Left ventricle myocardium superior (tissue), 1 donor: ENCODE results near the gene DLST. TPM values are rescaled to one million over a fixed set of nuclear protein-coding genes. Genes with fewer than 3 reads are reported as not detected.

ENCODE experiments used
- ATAC-seq: fragments of 200-7000 bp; cut with Tn5 transposase; one replicate; pipeline ENCODE4 v1.9.1; 2020; ENCODE audit warnings: mild to moderate bottlenecking, moderate library complexity
- DNase-seq: peaks from one replicate; pipeline ENCODE4 v3.0.0-alpha.2; 2020
- intact Hi-C: fragments of 100-400 bp; cut with micrococcal nuclease; formaldehyde crosslinking; loops from one replicate; pipeline ENCODE4 v1.11.0; 2022
- total RNA-seq: library from RNA; stranded (reverse); fragmentation: NEBNext Ultra II Directional; extraction: Animal tissue kit (Norgen Biotek cat#: 25700); gene quantifications from one replicate; pipeline ENCODE4 v1.2.1, GENCODE V29; 2021
- donor health status: DM: no; HTN: yes; CAD: no; lungs with severe emphysema.

Gene DLST
- total RNA-seq, 1 donor from 2014 or later = 241 TPM

DNA sequence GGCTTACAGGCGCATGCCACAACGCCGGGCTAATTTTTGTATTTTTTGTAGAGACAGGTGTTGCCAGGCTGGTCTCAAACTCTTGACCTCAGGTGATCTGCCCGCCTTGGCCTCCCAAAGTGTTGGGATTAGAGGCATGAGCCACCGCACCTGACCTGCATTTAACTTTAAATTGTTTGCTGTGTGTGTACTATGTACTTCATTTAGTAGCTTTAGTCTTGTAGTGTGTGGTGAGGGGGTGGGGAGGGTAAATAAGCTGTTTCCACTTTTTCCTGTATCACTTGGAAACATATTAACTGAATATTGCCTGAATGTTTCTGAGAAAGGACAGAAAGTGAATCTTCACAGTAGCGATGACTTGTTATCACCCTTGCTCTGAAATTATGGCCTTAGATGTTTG lies 8.5 kb downstream of the DLST start:
- DNase-seq (no peak), ATAC-seq (no peak)
- intact Hi-C loops = no loop called here

DNA sequence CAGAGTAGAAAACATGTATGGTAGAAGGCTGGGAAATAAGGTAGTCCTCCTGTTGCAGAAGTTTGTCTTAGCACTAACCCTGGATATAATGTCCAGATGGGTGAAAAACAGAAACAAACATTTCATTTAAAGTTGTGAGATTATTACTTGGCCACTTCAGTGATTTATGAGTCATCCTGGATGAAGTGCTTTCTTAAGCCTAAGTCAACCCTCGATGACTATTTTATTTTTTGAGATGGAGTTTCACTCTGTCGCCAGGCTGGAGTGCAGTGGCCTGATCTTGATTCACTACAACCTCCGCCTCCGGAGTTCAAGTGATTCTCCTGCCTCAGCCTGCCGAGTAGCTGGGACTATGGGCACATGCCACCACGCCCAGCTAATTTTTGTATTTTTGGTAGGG lies 10.2 kb downstream of the DLST start:
- intact Hi-C loops = no loop called here
- ATAC-seq (no peak), DNase-seq (no peak)

DNA sequence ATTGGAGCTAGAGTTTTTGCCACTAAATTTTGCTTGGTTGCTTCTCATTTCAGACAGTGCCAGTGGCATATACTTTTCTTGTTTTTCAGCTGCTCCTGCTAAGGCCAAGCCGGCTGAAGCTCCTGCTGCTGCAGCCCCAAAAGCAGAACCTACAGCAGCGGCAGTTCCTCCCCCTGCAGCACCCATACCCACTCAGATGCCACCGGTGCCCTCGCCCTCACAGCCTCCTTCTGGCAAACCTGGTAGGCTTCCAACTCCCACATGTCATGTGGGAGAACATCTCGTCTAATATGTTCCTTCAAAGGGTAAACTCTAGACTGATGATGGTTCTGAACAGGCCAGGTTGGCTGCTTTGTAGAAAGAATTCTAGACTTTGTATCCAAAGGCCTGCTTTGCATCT lies 11.0 kb downstream of the DLST start:
- no peak for ATAC-seq
- intact Hi-C loops = no loop called here
- no peak for DNase-seq

DNA sequence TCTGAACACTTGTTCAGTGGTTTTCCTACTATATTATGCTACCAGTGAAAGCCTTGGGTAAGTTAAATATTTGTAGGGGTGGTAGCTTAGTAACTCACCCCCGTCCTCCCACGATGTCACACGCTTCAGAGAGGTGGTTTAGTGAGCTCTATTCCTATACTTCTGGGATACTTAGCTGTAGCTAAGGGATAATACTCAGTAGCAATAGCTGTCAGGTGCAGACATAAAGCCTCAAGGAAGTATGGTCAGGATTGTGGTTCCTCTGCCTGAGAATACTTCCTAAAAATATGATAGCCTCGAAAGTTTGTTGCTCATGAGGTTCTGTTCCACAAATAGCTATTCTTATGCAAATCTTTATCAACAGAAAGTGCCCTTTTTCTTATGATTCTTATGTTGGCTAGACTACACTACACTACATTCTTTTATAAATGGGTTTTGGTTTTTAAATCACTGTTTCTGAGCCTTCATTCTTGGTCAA lies 11.9 kb downstream of the DLST start:
- ATAC-seq (no peak), DNase-seq (no peak)
- intact Hi-C loops = no loop called here

DNA sequence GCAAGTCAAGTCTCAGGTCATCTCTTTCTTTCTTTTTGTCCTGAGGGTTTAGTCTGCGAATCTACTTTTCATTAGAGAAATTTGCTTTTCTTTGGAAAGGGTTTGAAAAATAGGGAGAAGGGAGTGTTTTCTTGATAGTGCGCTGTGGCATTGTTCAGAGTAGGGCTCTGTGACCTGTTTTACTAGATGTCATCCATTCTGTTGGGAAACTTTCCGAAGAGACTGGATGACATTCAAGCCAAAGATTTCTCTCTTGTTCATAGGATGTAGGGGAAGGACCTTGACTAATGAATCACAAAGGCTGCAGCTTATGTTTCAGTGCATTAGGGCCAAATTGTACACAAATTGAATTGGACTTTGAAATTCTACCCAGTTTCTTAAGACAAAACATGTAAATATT lies 14.7 kb downstream of the DLST start:
- peak; percentile 26 for ATAC-seq
- DNase-seq = no peak
- intact Hi-C loops = no loop called here

DNA sequence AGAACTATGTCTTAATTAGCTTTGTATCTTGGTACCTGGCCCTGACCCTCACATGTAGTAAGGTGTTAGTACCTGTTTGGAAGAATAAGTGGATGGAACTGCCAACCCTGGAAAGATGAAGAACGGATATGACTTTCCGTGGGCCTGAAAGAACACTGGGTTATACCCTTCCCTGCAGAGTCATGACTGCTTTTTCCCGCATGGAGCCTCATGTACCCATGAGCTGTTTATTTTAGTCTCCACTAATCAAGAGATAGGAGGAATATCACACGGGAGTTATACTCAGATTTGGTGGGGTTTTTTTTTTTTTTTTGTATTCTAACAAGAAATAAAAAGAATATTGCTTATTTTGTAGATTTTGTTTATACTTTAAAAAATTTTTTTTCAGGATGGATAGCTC lies 15.9 kb downstream of the DLST start:
- ATAC-seq = peak; percentile 75
- intact Hi-C loops = no loop called here
- no peak for DNase-seq

DNA sequence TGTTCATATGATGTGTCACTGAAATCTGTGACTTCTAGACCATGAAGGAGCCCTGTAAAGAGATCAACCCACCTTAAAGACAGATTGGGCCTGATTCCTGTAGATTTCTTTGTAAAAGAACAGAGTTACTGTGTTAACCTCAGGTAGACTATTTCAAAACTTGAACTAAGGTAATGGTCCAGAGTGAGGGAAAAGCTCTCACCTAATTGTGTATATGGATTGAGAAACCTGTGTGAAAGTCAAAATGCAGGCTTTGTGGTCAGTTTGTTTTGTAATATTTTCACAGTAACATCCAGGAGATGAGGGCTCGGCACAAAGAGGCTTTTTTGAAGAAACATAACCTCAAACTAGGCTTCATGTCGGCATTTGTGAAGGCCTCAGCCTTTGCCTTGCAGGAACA lies 16.4 kb downstream of the DLST start:
- intact Hi-C loops = no loop called here
- ATAC-seq = no peak
- DNase-seq = no peak

DNA sequence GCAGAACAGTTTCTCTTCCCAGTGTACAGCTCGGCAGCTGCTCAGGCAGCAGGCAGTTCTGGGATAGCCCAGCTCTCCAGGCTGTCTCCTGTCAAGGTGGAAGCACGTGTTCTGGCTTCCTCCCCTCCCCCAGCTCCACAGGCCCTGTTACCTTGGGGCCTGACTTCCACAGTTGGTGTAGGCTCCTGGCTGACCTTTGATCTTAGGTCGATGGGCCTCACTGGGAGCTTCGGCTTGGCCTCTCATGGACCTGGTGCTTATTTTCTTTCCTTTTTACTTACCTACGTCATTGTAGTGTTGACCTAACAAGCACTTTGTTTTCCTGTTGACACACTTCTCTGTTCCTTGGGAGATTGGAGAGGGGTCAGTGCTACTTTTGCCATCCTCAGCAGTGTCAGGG lies 17.0 kb downstream of the DLST start:
- DNase-seq = no peak
- intact Hi-C loops = no loop called here
- ATAC-seq = peak; percentile 19

DNA sequence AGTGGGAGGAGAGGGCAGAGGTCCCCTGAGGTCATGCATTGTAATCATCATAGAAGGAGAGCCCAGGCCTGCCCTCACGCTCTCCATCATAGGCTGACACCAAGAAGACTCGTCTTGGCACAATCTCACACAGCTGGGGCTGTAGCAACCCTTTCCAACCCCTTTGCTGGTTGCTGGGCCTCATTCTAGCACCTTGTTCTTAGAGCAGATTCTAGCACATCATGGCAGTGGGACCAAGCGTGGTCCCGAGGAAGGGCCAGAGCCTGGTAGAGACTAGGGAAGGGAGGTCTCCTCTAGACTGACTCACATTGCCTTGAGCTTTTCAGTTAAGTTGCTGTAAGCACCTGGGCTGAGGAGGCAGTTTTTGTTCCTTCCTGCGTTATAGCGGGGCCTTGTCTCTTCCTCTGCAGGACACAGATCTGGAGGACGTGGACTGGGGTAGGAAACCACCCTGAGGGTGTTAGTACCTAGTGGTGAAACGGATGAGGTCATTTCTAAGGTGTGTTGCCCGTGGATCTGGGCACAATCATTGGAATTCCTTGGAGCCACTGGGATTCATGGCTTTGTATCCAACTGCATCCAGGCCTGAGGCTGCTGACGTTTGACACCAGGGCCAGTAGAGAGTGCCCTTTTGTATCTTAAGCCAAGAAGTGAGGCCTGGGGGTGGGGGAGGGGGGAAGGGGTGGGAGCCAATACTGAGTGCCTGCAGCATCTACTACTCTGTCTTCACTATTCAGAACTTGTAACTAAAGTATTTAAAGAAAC lies 21.4 kb downstream of the DLST start:
- DNase-seq (no peak), ATAC-seq (no peak)
- intact Hi-C loops = no loop called here

DNA sequence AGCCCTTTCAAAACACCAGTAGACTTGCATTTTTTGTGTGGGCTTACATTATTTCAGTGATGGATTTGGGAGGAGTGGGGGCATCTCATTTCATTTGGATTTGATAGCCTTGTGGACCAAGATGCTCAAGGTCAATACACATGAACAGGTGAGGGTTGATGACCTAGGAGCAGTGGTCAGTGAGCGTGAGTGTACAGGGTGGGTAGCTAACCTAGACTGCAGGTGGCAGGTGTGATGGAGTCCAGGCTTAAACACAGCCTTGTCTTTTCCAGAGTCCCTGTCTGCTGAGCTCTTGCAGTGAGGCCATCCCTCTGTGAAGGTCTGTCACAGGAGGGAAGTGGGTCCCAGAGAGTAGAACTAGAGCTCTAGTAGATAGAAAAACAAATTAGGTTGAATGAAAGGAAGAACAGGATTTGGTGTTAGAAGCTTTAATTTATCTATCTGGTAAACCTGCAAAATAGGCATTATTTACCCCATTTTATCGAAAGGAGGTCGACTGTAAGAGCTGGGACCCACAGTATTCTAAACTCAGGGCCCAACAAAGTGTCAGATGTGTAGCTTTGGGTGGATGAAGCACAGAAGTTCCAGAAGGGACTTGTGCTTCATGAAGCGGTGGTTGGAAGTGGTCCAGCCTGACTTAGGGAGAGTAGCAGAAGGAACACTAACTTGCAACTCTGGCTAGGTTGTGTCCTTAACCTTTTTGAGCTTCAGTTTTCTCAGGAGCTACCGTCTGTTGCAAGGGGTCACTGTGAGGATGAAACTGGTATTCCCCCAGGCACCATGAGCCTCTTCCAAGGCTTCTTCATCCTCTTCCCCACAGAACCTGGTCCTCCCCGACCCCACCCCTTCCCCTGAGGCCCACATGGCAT lies 23.2 kb downstream of the DLST start:
- ATAC-seq = no peak
- DNase-seq = peak; percentile 32
- intact Hi-C loops = no loop called here

DNA sequence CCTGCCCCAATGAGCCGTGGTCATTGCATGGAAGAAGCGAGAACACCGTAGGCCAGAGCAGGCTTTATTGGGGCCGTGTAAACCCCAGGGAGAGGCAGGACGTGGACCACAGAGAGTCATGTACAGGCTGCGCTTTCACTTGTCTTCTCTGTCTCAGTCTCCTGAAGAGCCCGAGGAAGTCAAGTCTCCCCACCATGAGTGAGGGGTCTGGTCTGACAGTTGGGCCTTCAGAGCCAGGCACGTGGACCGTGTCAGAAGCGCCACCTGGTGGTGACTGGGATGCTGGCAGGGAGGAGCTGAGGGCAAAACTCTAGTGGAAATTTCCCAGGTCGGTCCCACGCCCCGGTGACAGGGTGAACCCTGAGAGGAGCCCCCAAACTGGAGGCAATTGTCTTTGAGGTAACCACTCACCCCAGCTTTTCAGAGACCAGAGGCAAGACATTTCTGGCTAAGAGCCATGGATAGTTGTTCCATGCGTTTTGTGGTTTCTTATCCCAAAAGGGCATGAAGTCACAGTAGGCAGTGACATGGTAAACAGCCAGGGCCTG lies 24.0 kb downstream of the DLST start:
- peak; percentile 50 for ATAC-seq
- intact Hi-C loops = no loop called here

DNA sequence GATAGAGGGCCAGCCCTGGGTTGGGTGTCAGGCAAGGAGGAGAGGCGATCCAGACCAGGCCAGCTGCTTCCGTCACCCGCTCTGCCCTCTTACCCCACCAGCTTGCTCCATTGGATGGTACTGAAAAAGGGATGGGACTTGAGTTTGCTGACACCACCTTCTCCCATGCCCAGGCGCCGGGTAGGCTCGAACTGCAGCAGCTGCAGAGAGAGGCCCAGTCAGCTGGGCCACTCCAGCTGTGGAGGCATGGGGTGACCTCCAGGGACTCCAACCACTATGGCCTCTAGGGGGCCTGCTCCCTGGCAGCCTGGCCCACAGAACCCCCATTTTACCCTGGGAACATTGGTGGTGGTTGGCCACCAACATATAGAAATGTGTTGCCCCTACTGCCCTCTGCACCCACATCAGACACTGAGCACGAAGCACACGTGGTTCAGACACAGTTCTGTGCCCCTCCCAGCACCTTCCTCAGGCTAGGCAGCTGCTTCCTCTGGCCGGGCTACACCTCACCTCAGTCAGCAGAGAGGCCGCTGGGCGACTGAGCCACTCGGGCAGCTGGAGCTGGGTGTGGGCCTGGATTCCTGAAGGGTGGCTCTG lies 25.3 kb downstream of the DLST start:
- DNase-seq (peak; percentile 47), ATAC-seq (peak; percentile 9)
- intact Hi-C loops = no loop called here

More for the DNA sequence above, 24.0 kb downstream of the DLST start:
- DNase-seq = peak; percentile 86

DNA sequence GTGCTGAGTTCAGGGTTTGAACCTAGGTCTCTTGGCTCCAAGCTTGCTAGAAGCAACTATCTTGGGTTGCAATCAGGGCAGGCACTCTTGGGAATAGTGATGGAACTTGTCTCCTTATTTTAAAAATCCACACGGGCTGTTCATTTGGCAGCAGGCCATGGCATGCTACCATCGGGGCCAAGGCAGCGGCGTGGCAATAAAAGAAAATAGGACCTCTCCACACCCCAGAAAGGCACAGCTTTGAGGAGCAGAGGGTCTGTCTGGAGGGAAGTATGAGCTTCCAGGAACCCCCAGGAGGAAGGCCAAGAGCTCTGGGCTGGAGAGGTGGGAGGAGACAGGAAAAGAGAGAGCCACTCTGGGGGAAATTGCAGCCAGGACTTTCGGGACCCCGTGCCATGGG lies 26.0 kb downstream of the DLST start:
- DNase-seq = peak; percentile 49
- no peak for ATAC-seq
- intact Hi-C loops = no loop called here

DNA sequence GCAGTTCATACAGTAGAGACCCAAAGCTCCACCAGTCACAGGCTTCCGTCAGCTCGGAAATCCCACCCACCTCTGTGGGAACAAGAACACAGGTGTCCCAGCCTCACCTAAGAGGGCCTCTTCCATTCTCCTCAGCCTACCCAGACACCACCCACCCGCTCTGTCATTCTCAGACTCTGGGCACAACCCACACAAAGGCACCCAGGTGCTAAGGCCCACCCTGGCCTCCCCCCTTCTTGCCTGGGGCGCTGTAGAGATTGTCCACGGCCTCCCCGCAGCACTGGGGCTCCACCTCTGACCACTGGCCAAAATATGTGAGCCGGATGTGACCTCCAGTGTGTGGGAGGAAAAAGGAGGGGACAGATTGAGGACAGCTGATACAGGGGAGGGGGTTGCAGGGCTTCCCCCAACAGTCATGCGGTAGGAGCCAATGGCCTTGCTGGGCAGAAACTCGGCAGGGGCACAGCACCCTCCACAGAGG lies 27.2 kb downstream of the DLST start:
- intact Hi-C loops = no loop called here
- DNase-seq (no peak), ATAC-seq (no peak)

DNA sequence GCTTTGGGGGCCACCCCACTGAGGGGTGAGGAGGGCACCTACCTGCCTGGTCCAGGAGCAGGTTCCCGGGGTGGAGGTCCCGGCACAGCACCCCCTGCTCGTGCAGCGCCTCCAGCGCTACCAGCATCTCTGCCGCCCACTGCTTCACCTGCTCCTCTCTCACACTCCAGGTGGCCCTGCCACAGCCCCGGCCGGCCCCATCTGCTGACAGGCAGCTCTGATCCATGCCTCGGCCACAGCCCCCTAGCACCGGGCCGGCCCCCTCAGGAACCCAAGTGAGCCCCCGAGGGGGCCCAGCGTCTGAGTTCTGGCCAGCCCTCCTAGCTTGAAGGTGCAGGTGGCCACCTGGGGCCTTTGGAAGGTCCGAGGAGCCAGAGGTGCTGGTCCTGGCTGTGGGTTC lies 27.8 kb downstream of the DLST start:
- DNase-seq (peak; percentile 35), ATAC-seq (no peak)
- intact Hi-C loops = no loop called here

DNA sequence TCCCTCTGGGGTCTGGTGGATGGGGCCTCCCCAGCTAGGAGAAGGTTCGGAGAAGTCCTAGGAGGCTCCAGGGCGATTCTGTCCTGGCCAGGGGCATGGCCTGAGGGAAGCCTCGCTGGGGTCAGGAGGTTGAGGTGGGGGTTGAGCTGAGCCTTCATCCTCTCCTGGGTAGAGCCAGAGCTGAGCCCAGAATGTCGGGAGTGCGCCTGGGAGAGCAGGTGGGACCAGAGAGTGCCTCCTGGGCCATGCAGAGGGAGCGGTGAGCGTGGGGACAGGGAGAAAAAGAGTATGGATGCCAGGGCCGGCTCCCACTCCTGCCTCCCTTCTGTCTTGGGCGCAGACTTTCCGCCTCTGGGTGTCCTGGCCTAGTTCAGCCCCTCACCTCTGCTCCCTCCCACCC lies 28.2 kb downstream of the DLST start:
- no peak for ATAC-seq
- no peak for DNase-seq
- intact Hi-C loops = loop anchor here (10.0 kb wide), 1 partner anchor 175 kb away; no protein-coding TSS in a partner anchor

DNA sequence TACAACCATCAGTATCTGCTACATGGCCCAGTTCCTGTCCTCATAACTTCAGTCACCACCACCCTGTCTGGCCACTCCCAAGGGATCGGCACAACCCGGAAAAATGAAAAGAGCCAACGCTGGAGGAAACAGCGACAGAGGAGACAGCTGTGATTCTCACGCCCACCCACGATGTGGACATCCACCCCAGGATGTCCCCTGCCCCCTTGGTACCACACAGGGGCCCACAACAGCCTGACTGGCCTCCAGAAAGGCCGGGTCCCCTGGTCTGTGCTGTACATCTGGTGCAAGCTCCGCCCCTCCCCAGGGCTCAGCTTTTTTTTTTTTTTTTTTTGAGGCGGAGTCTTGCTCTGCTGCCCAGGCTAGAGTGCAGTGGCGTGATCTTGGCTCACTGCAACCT lies 28.8 kb downstream of the DLST start:
- no peak for ATAC-seq
- intact Hi-C loops = loop anchor here (10.0 kb wide), 1 partner anchor 174 kb away; no protein-coding TSS in a partner anchor
- DNase-seq = no peak

DNA sequence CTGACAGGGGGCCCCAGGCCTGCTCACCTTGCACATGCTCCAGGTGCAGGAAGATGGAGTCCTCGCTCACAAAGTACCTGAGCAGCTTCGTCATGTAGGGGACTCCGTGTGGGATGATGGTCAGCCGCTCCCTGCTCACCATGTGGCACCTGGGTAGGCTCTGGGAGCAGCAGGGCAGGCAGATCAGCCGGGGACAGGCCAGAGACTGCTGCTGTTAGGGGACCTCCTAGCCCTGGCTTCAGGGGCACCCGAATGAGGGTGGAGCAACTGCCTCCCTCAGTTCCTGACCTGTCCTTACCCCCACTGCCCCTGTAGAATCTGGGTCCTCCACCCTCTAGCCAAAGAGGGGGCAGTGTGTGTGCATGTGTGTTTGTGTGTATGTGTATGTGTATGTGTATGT lies 29.5 kb downstream of the DLST start:
- intact Hi-C loops = loop anchor here (10.0 kb wide), 1 partner anchor 174 kb away; no protein-coding TSS in a partner anchor
- no peak for DNase-seq
- ATAC-seq = no peak

DNA sequence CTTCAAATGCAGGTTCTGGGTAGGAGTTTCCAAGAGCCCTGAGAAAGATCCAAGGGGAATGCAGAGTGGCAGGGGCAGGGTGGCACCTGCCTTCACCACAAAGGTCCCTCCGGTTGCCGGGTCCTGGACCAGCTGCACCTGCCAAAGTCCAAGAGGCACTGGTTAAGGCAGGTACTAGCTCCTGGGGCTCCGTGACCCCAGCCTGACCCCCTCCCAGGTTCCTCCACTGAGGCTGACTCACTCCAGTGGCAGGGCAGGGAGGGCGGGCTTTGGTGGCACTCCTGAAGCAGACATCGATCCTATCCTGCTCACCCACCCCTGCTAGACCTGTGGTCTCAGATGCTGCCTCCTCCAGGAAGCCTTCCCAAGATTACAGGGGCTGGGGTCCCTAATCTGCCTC lies 30.0 kb downstream of the DLST start:
- DNase-seq = no peak
- no peak for ATAC-seq
- intact Hi-C loops = loop anchor here (10.0 kb wide), 1 partner anchor 173 kb away; no protein-coding TSS in a partner anchor
